ENCODE data around the gene B3GAT1. TPM values are rescaled to one million over a fixed set of nuclear protein-coding genes. Genes with fewer than 3 reads are reported as not detected.

Gene B3GAT1
- total RNA-seq, 4 donors from 2014 or later: 0.19 to 0.72 (median 0.55) TPM

DNA sequence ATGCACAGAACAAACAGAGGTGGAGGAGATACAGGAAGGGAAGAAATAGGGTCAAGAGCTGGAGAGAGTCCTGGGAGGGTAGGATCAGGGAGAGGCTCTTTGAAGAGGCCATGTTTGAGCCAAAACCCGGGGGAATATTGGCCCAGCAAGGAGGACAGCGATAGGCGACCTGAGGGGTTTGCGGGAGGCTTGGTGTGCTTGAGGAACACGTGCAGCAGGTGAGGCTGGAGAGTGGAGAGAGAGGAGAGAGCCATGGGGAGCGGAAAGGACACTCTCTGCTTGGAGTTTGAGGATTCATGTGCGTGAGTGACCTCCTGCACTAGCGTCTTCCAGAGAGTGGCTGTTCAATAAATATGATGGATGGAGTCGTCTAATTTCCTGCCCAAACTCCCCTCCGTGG lies 4.7 kb upstream of the B3GAT1 start:
- TF ChIP-seq, protein P1, sequence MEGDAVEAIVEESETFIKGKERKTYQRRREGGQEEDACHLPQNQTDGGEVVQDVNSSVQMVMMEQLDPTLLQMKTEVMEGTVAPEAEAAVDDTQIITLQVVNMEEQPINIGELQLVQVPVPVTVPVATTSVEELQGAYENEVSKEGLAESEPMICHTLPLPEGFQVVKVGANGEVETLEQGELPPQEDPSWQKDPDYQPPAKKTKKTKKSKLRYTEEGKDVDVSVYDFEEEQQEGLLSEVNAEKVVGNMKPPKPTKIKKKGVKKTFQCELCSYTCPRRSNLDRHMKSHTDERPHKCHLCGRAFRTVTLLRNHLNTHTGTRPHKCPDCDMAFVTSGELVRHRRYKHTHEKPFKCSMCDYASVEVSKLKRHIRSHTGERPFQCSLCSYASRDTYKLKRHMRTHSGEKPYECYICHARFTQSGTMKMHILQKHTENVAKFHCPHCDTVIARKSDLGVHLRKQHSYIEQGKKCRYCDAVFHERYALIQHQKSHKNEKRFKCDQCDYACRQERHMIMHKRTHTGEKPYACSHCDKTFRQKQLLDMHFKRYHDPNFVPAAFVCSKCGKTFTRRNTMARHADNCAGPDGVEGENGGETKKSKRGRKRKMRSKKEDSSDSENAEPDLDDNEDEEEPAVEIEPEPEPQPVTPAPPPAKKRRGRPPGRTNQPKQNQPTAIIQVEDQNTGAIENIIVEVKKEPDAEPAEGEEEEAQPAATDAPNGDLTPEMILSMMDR (IDR thresholded peaks at IDR 0.05): no peak
- ATAC-seq (ENCODE audit: low FRiP score) (no peak), DNase-seq (ENCODE audit: low spot score) (no peak)

DNA sequence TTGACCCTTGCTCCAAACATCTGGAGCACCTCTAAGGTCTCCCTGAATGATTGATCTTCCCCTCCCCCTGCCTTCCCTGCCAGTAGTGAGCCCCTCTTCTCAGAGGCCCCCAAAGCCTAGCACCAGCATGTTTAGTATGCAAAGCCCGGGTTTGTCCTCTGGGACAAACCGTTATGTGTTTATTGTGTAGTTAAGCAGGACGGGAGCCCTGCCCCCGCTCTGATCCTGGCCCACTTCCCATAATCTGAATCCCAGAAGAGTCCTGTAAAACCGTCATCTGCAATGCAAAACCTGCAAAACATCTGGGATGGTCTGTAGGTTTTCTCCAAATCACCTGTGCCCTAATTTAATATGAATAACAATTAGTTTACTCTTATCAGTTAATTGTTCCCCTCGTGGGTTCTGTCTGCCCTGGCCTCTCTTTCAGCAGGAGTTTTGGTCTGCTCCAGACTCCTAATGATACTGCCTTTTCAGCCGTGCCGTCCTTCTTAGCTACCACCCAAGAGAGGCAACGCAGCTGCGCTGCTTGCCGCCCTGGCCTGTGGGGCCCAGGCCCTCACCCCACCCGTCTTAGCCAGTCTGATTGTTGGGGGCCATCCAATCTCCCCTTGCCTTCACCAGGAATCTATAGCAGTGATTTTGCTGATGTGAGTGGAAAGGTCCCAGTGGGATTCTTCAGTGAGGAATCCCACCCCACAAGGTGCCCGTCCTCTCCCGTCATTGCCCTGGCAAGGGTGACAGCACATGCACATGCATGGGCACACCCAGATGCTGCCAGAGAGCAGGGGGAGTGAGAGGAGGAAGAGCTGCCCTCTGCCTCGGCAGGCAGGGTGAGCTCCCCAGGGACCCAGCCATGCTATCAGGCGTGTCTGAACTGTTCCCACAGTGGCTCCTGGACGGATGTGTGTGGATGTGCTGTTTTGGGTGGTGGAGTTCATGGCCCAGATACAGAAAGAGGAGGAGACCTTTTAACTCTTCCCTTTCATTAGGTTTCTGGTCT lies 3.0 kb upstream of the B3GAT1 start:
- ATAC-seq (ENCODE audit: low FRiP score) (no peak), DNase-seq (ENCODE audit: low spot score) (no peak)
- TF ChIP-seq, protein P1 (IDR thresholded peaks at IDR 0.05): no peak

DNA sequence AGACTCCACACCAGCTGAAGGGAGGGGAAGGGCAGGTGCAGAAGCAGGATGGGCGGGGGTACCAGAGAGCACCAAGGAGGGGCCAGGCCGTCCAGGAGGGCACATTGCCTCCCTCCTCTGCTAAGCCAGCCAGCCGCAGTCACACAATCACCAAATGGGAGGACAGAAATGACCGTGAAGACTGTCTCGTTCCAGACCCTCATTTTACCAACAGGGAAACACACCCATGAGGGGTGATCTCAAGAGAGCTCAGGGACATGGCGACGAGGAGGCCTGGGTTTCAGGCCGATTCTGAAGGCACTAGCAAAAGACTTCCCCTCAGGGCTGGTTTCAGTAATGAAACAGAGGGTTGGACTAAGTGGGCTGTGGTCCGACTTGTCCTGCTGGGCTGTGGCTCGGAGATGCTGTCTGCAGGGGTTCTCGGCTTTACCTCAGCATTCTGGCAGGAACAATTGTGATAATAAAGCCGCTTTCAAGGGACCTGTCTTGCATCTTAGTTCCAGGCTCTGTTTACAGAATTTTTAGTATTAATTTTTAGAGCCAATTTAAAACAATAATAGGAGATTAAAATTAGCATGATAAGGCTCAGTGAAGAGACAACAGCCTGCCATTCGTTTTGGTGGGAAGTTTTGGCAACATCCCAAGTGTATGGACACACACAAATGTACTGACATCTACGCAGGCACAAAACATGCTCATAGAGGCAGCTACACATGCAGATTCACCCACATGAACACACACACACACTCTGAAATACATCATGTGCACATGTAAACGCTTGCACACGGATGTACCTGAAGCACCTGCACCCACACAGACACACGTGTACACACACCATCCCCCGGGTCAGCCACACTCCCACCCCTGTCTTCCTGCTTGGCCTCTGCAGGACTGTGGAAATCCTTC lies 2.0 kb upstream of the B3GAT1 start:
- TF ChIP-seq, protein P1 (IDR thresholded peaks at IDR 0.05): no peak
- ATAC-seq (ENCODE audit: low FRiP score) (no peak), DNase-seq (ENCODE audit: low spot score) (no peak)

DNA sequence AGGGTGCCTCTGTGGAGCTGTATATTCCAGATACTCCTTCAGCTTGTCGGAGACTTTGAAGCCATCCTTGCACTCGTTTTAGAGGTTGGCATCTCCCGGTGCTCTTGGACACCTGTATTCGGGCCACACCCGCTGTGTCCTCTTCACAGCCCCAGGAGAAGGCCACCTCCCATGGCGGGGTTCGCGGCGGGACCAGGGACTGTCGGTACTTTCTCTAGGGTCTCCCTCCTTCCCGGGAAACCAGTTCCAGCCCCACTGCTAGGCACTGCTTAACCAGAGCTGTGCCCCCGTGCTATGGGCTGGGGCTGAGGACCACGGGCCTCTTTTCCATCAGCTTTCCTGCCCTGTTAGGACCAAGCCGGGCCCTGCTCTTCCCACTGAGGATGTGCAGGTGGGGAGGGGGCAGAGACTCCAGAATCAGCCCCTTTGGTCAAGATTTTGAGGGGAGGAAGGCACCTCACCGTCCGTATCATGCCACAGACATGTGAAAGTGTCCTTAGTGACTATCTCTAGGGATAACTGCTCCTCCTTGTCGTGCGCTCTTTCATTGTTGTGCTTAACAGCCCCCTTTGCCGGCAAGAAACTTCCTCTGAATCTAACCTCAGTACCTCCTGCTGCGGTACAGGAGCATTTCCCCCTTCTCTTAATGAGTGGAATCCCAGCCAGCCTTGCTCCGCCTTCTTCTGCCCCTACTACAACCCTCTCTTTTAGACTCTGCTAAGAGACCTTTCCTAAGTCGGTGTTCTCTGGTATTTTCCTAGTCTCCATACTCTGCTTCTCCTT lies 1.2 kb upstream of the B3GAT1 start:
- ATAC-seq (ENCODE audit: low FRiP score): no peak
- TF ChIP-seq, protein P1 (IDR thresholded peaks at IDR 0.05): no peak
- DNase-seq (ENCODE audit: low spot score): no peak

DNA sequence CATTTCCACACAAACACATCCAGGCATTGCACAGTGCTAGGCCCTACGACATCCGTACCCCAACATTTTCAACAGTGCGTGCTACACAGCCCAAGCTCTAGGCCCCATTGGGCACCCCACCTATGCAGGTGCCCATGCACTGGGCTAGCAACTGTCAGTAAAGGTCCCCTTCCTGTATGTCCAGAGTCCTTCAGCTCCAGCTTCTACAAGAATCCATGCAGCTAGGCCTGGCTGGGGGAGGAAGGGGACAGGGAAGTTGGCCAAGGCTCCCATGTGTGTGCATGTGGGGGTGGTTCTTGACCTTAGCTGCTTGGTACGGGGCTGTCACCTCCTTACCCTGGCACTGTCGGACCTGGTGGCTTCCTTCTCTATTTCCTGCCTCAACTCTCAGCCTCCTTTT lies 1.3 kb downstream of the B3GAT1 start:
- DNase-seq (ENCODE audit: low spot score) (no peak), ATAC-seq (ENCODE audit: low FRiP score) (no peak)
- TF ChIP-seq, protein P1 (IDR thresholded peaks at IDR 0.05): no peak

Measured in omental fat pad (tissue), 4 donors.